Measurements from ENCODE around the gene BLOC1S6.

DNA sequence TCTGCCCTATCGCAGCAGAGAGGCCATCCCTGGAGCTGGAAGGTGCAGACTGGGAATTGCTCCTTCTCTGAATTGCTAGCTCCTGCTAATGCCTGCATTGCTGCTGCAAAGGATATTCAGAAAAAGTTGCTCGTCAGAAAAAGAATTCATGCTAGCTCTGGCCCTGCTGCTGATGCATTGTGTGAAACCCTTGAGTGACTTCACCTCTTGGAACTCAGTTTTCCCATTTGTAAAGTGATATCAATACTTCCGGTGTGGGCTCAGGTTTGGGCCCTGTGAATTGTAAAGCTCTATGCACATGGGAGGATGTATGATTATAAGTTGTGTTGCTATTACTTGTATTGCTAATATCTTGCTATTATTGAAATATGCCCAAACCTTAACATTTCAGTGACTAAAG, 59.0 kb downstream of the BLOC1S6 start:
- TF ChIP-seq, protein P1, sequence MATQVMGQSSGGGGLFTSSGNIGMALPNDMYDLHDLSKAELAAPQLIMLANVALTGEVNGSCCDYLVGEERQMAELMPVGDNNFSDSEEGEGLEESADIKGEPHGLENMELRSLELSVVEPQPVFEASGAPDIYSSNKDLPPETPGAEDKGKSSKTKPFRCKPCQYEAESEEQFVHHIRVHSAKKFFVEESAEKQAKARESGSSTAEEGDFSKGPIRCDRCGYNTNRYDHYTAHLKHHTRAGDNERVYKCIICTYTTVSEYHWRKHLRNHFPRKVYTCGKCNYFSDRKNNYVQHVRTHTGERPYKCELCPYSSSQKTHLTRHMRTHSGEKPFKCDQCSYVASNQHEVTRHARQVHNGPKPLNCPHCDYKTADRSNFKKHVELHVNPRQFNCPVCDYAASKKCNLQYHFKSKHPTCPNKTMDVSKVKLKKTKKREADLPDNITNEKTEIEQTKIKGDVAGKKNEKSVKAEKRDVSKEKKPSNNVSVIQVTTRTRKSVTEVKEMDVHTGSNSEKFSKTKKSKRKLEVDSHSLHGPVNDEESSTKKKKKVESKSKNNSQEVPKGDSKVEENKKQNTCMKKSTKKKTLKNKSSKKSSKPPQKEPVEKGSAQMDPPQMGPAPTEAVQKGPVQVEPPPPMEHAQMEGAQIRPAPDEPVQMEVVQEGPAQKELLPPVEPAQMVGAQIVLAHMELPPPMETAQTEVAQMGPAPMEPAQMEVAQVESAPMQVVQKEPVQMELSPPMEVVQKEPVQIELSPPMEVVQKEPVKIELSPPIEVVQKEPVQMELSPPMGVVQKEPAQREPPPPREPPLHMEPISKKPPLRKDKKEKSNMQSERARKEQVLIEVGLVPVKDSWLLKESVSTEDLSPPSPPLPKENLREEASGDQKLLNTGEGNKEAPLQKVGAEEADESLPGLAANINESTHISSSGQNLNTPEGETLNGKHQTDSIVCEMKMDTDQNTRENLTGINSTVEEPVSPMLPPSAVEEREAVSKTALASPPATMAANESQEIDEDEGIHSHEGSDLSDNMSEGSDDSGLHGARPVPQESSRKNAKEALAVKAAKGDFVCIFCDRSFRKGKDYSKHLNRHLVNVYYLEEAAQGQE (IDR thresholded peaks at IDR 0.05; ENCODE audit: insufficient read depth in 1 of 2, low read depth in 2 of 2, low read length in 2 of 2): no peak
- no peak for TF ChIP-seq POLR2AphosphoS5 (IDR thresholded peaks at IDR 0.05; ENCODE audit: low read depth, low read length)

All from PFSK-1 (cell line).